NOMO-1 treated with dmso at 0.1 percent for 144 hours (cell line): ENCODE results near the gene GRIP1.
"Not testable (repeated sequence)": the region's sequence is repeated elsewhere in the genome, so short reads cannot be mapped to it uniquely, and the experiment has no call there.

Experiments used
- DNase-seq: peaks from one replicate; lab custom pipeline; 2025; ENCODE audit not compliant: unreplicated experiment; lab: John Stamatoyannopoulos, UW

The GRIP1 gene

DNA sequence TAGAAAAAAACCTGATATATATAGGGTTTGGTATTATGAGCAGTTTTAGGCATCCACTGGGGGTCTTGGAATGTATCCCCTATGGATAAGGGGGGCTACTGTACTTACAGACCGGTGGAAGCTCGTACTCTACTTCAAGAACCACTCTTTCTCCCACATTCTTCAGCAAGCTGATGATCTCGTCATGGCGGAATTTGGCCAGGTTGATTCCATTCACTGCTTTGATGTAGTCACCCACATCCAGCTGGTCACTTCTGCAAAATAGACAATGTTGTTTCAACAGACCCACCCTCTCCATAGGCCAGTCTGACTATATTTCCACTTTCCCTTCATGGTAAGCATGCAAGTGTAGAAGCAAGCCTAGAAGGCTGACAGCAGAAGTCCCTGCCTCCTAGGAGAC is 139.9 kb downstream of the GRIP1 start:
- no peak for DNase-seq

DNA sequence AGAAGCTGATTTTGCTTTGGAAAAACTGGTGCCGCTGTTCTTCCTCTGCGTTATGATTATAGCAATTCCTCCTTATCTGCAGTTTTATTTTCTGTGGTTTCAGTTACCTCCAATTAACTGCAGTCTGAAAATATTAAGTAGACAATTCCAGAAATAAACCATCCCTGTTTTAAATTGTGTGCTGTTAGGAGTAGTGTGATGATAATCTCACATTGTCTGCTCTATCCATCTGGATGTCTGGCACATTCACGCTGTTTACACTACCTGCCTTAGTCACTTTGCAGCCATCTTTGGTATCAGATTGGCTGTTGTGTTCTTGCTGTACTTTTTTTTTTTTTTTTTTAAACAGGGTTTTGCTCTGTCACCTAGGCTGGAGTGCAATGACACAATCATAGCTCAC is 141.0 kb downstream of the GRIP1 start:
- no peak for DNase-seq

- no peak for DNase-seq
Measured at GRCh38 chr12:66533767-66534166, 145.1 kb downstream of the GRIP1 start.

GRCh38 chr12:66531766-66532165 is 147.1 kb downstream of the GRIP1 start:
- DNase-seq = no peak

DNA sequence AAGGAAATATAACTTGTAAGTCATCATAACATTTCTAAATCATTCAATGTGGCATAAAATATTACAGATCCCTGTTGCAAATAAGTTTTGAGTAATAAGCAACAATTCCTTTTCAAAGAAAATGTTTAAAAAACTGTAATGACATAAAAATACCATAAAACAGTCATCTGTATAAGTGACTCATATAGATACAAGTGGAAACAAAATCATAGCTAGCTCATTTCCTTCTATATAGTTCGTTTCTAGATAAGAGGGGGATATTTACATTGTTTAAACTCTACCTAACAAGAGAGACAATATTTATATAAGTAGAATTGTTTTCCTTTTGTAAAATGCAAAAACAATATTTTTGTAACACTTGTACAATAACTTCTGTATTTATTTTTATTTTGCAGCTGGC is 148.9 kb downstream of the GRIP1 start:
- DNase-seq = no peak

GRCh38 chr12:66516561-66516960 is 162.3 kb downstream of the GRIP1 start:
- DNase-seq = no peak

- no peak for DNase-seq
Measured at GRCh38 chr12:66516133-66516532, 162.7 kb downstream of the GRIP1 start.

DNA sequence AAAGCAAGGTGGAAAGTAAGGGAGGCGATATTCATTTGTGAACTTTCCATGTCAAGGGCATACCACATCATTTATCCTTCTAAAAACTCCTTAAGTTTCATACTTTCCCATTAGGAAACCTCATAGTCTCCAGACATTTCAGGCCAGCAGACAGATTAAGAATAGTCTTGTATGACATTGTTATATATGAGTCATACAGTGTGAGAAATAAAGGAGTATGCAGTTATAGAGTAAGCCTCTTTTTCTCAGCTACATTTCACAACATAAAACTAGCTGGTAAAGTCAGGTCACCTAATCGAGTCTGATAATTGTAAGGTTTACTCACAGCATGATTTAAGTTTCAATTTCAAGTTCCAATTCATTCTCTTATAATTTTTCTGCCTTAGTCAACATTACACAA is 164.3 kb downstream of the GRIP1 start:
- no peak for DNase-seq

- no peak for DNase-seq
Measured at GRCh38 chr12:66508025-66508424, 170.9 kb downstream of the GRIP1 start.

DNA sequence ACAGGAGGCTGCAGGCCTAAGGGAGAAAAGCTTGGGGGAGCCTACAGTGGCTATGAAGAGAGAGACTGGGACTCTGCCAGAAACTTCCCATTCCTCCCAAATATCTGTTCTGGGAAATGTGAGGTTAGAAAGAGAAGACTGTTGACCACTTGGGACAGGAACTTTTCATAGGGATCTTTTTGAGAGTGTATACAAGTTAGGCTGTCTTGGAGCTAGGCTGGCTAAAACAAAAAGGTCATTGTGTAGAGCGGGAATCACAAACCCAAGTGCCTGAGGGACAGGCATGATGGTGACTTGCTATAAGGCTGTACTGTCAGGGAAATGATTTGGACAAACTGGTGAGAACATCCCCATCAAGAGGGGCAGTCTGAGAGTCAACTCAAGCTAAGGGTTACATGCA is 175.1 kb downstream of the GRIP1 start:
- DNase-seq = no peak

- no peak for DNase-seq
Measured at GRCh38 chr12:66502911-66503310, 176.0 kb downstream of the GRIP1 start.

DNA sequence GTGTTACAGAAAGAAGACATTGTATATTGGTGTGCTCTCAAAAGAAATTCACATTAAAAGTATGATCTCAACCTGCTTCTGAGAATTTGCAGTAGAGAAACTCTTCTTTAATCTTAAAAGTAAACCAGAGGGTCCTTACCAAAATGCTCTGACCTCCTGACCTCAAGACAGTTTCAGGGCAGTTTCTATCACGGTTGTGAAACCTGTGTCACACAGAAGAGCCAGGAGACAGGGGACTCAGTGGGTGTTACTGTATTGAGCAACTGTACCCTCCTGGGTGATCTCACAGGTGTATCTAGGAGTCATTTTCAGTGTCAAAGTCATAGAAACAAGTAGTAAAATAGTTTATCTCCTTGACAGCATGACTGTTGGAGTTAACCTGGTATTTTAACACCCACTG is 178.0 kb downstream of the GRIP1 start:
- no peak for DNase-seq

DNA sequence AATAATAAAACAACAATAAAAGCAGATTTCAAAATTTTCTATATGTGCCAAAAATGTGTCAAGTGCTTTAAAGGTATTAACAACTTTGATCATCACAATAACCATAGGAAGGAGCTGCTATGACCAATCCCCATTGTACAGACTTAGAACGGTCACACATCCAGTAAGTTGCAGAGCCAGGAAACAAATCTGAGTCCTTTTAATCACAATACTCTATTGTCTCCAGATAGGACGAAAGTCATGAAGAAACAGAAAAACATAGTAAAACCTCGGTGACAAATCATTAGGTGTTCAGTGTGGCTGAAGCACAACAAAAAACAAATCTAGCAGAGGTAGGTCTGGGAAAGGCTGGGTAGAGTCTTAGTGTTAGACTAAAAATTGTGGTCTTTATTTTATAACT is 178.8 kb downstream of the GRIP1 start:
- no peak for DNase-seq

GRCh38 chr12:66499000-66499399 is 179.9 kb downstream of the GRIP1 start:
- DNase-seq = no peak

DNA sequence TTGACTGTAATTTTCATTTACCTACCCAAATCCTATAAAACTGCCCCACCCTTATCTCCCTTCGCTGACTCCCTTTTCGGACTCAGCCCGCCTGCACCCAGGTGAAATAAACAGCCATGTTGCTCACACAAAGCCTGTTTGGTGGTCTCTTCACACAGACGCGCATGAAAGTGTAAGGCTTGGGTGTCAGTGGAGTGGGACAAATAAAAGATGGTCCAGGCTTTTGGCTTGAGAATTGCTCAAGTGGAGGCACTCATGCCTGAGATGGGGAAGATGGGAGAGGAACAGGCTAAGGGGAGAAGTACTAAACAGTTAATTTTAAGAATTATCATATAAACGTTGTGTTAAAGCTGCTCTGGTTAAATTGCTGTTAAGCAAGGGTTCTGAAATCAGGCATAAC is 180.8 kb downstream of the GRIP1 start:
- DNase-seq = not testable (repeated sequence)

DNA sequence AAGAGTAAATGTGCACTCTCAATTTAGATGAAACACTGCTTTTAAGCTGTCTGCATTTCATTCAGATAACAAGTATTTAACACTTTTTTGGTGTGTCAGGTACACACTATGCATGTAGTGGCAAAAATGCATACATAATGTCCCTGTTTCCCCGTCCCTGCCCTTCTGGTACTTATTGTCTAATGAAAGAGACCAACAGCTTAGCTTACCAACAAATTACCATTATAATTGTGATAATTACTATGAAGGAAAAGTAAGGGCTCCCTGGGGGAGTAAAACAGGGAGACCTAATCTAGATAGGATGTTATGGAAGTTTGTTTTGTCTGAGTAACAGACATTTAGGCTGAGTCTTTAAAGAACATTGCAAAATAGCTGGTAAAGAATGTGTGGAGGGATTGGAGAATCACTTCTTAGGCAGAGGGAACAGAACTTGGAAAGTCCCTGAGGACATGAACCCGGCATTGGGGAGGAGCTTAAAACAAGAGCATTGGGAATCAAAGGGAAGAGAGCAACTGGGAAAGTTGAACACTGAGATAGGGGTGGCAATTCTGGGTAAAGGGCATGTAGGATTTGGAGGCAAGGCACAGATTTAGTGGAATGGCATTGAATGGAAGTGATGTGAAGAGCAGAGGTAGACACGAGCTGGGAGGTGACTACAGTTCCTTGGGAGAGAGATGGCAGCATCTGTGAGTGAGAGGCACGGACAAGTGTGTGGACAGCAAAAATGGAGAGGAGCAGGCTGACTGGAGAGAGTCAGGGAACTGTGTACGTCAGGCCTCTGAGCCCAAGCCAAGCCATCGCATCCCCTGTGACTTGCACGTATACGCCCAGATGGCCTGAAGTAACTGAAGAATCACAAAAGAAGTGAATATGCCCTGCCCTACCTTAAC is 181.6 kb downstream of the GRIP1 start:
- no peak for DNase-seq

DNA sequence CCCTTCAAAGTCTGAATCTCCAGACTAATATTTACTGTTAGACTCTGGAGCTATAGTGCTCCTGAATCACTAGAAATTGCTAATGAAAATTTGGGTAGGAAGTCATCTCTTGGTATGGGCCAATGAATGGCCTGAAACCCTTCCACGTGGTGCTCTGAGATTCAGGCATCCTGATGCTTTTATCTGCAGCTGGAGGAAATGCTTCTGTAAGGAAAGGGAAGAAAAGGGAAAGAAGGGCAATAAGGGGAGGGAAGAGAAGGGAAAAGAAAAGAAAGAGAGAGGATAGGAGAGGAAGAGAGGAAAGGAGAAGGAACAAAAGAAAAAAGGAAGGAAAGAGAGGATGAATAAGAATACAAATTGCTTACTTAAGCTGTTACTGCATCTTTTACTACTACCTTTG is 182.3 kb downstream of the GRIP1 start:
- no peak for DNase-seq

DNA sequence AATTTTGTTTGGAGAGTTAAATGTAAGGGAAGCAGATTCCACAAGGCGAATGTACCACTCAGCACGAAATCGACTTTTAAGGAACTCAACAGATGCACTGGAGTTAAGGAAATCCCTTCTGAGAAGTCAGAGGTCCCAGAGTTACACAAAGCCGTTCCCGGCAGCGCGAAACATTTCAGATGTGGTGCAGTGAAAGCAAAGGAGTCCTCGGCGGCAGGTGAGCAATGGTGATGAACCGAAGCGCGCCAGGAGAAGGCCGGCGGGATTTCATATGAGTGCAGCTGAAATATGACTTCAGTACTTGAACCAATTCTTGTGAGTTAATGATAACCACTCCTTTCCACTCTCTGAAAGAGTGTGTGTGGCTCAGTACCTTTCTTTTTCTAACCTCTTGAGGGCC is 183.2 kb downstream of the GRIP1 start:
- DNase-seq = no peak

DNA sequence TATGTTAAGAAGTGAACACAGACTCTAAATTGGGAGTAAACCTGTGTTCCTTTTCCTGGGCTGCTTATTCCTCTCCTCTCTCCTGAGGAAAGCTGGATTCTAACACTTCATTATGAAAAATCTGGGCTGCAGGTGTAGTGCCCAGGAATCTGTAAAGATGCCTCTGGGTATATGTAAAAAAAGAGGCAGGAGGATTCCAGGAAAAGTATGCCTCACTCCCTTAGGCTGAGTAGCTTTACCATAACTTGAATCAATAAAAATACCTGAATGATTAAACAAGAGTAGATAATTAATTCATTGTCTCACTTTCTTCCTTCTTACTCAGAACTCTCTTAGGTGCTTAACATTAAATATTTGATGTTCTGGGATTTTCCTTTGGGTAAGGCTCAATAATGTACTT is 185.1 kb downstream of the GRIP1 start:
- DNase-seq = no peak

- no peak for DNase-seq
Measured at GRCh38 chr12:66491853-66492252, 187.0 kb downstream of the GRIP1 start.

- no peak for DNase-seq
Measured at GRCh38 chr12:66482351-66483203, 196.3 kb downstream of the GRIP1 start.

DNA sequence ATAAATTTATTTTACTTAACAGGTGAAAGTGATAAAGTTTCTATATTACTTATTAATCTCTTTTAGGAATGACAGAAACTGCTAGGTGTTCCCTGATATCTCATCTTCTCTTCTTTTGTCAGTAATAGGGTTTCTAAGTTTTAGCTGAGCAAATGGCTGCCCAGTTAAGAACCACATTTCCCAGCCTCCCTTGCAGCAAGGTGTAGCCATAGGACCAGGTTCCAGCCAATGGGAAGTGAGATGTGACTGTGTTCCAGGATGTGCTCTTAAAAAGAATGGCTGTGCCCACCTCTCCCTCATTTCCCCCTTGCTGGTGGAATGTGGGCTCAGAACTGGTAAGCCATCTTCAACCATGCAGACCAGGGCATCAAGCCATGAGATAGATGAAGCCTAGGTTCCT is 210.9 kb downstream of the GRIP1 start:
- DNase-seq = no peak
